GM21528 (cell line): ENCODE results near the gene PSTPIP2.
"Not testable (repeated sequence)": the region's sequence is repeated elsewhere in the genome, so short reads cannot be mapped to it uniquely, and the experiment has no call there.

ENCODE experiments used
- ATAC-seq: cut with Tn5 transposase; IDR thresholded peaks from one replicate; pipeline ENCODE4 v1.9.1; 2021; ENCODE audit warnings: mild to moderate bottlenecking, moderate library complexity; ENCODE audit not compliant: unreplicated experiment, low FRiP score

PSTPIP2 gene

GRCh38 chr18:46070815-46071652, 1.0 kb downstream of the PSTPIP2 start:
- ATAC-seq, result peak; percentile 10

- no peak for ATAC-seq
Observed at GRCh38 chr18:46070232-46070631, 1.8 kb downstream of the PSTPIP2 start.

GRCh38 chr18:46069524-46069923, 2.5 kb downstream of the PSTPIP2 start:
- no peak for ATAC-seq

GRCh38 chr18:46068763-46069162, 3.3 kb downstream of the PSTPIP2 start:
- ATAC-seq, result no peak

- no peak for ATAC-seq
Observed at GRCh38 chr18:46067438-46068007, 4.5 kb downstream of the PSTPIP2 start.

- ATAC-seq, result no peak
Observed at GRCh38 chr18:46062781-46063180, 9.3 kb downstream of the PSTPIP2 start.

- no peak for ATAC-seq
Observed at GRCh38 chr18:46061796-46062195, 10.3 kb downstream of the PSTPIP2 start.

- ATAC-seq, result no peak
Observed at GRCh38 chr18:46061387-46061786, 10.7 kb downstream of the PSTPIP2 start.

- ATAC-seq, result no peak
Observed at GRCh38 chr18:46060359-46060841, 11.7 kb downstream of the PSTPIP2 start.

GRCh38 chr18:46055838-46056230, 16.2 kb downstream of the PSTPIP2 start:
- no peak for ATAC-seq

GRCh38 chr18:46054956-46055837, 16.9 kb downstream of the PSTPIP2 start:
- no peak for ATAC-seq

GRCh38 chr18:46053368-46054095, 18.5 kb downstream of the PSTPIP2 start:
- ATAC-seq, result no peak

- no peak for ATAC-seq
Observed at GRCh38 chr18:46051731-46052461, 20.2 kb downstream of the PSTPIP2 start.

- no peak for ATAC-seq
Observed at GRCh38 chr18:46050268-46050667, 21.8 kb downstream of the PSTPIP2 start.

- no peak for ATAC-seq
Observed at GRCh38 chr18:46048641-46049040, 23.4 kb downstream of the PSTPIP2 start.

GRCh38 chr18:46047369-46047768, 24.7 kb downstream of the PSTPIP2 start:
- not testable (repeated sequence) for ATAC-seq

- no peak for ATAC-seq
Observed at GRCh38 chr18:46046688-46047087, 25.4 kb downstream of the PSTPIP2 start.

GRCh38 chr18:46046126-46046525, 25.9 kb downstream of the PSTPIP2 start:
- ATAC-seq, result no peak

- ATAC-seq, result no peak
Observed at GRCh38 chr18:46042571-46043123, 29.4 kb downstream of the PSTPIP2 start.
